Mesodermal cell (in vitro differentiated cells): Measurements from ENCODE around the gene VIT.

Experiments
- H3K27ac ChIP-seq: 2 replicates; pipeline ENCODE4 v1.7.0; 2013; ENCODE audit warnings: mild to moderate bottlenecking, low read depth, low read length, moderate library complexity; ENCODE audit not compliant: severe bottlenecking
- H3K36me3 ChIP-seq: 2 replicates; pipeline ENCODE4 v1.7.1; 2013; ENCODE audit warnings: mild to moderate bottlenecking, low read length, moderate library complexity; ENCODE audit not compliant: control insufficient read depth, insufficient read depth
- H3K4me1 ChIP-seq: one replicate; pipeline ENCODE4 v1.7.1; 2013; ENCODE audit warnings: mild to moderate bottlenecking, low read length; ENCODE audit not compliant: insufficient read depth, control insufficient read depth, poor library complexity, severe bottlenecking
- H3K4me3 ChIP-seq: 2 replicates; pipeline ENCODE4 v1.7.0; 2013; ENCODE audit warnings: low read length, control low read depth, mild to moderate bottlenecking; ENCODE audit not compliant: insufficient read depth, poor library complexity, severe bottlenecking; ENCODE audit errors: extremely low read depth
- H3K9me3 ChIP-seq: 2 replicates; pipeline ENCODE4 v1.7.1; 2013; ENCODE audit warnings: mild to moderate bottlenecking, low read length, moderate library complexity; ENCODE audit not compliant: control insufficient read depth
- WGBS, 2 experiments: methylation state at CpG; one replicate each; pipeline ENCODE4 v1.1.5; 2013; ENCODE audit warnings: missing lambda C conversion rate in 2 of 2; ENCODE audit not compliant: insufficient coverage in 2 of 2; 5-methylcytosine and 5-hydroxymethylcytosine counted together

VIT gene

DNA sequence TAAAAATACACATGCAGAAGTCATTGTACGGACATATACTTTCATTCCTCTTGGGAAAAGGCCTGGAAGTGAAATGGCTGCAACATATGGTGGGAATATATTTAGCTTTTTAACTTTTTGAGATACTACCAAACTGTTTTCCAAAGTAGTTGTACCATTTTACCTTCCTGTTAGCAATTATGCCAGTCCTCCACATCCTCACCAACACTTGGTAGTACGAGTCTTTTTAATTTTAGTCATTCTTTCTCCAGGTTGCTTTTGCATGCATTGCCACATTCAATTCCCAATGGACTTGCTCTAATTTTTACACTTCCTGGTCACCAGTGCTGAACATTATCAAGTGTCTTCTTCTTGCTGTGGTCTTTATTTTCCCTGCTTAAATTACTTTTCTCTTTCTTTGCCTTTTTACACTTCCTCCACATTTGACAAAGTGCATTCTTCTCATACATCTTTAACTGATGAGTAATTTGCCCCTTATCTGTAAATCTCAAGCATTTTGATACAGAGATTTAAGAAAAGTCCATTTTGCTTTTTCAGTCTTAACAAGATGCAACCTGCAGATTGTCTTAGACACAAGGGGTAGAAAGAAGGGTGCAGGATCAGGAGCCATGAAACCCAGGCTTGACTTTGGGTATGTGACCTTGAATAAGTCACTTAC, 14.5 kb downstream of the VIT start:
- Histone ChIP-seq H3K36me3 (no peaks in the 10 kb centered on the region), H3K4me3 (no peak overlapping the region)
- 92 to 100% methylated on average over 1 of the region's 2 CpGs for WGBS, 2 experiments

DNA sequence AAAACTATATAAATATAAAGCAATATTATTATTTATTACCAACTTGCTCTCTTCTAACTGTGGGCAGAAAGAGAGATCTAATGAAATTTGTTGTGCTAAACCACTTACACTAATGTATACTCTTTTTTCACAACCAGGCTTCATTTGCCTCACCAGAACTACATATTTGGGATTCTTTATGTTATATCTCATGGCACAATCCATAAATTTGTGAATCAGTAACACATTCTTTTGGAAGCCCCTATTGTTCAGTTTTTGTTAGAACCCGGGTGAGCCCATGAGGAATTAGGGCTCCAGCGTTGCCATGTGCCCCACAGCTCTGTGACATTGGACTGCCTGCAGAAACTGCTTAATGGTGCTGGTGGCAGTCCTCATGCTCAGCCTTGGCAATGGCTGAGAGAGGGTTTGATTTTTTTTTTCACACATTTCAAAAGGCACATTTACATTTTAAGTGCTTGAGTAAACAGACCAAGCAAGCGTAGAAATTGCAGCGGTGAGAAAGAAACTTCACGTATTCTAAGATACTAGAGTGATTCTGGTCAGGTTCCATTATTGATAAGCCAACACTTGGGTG, 15.3 kb downstream of the VIT start:
- Histone ChIP-seq H3K27ac (no peak overlapping the region), H3K4me1 (peaks cover 12% of the 10 kb centered on the region), H3K36me3 (no peaks in the 10 kb centered on the region), H3K9me3 (peaks cover 21% of the 10 kb centered on the region), H3K4me3 (no peak overlapping the region)
- WGBS, 2 experiments = 48 to 60% methylated on average over 3 to 5 of the region's 5 CpGs

More for the DNA sequence above, 14.5 kb downstream of the VIT start:
- Histone ChIP-seq H3K4me1 (peaks cover 12% of the 10 kb centered on the region), H3K27ac (no peak overlapping the region), H3K9me3 (peaks cover 21% of the 10 kb centered on the region)

DNA sequence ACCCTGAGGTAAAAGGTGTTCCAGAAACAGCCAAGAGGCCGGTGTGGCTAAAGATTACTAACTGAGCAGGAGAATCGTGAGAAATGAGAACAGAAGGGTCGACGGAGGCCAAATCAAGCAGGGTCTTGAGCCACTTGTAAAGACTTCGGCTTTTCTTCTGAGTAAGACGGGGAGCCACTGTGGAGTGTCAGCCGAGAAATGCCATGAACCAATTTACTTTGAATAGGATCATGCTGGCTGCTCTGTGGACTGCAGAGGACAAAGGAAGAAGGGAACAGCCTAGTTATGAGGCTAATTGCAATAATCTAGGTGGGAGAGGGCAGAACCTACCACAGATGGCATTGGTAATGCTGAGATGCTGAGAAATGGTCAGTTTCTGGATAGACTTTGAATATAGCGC, 16.8 kb downstream of the VIT start:
- WGBS, 2 experiments = 69 to 70% methylated on average over 8 of the region's 8 CpGs
- H3K4me1 ChIP-seq = no peaks in the 10 kb centered on the region
- H3K36me3 ChIP-seq = no peaks in the 10 kb centered on the region
- no peak overlapping the region for H3K27ac ChIP-seq
- no peak overlapping the region for H3K4me3 ChIP-seq
- H3K9me3 ChIP-seq = peaks cover 16% of the 10 kb centered on the region

DNA sequence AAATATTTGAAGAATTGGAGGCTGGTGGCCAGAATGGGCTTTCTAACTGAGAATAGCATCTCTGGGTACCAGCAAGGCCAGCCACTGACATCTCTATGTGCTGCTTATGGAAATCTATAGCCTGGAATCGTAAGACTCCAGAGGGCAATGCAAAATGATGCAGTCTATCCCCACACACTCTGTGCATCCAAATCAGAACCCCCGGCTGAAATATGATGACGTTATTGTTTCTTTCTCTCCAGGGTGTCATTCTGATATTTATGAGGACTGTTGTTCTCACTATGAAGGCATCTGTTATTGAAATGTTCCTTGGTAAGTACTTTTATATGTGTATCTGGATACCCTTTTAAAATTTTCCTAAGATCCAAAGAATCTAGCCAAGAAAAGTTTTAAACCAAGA, 19.6 kb downstream of the VIT start:
- Histone ChIP-seq H3K27ac (no peak overlapping the region), H3K4me3 (no peak overlapping the region), H3K9me3 (peaks cover 6% of the 10 kb centered on the region), H3K36me3 (no peaks in the 10 kb centered on the region), H3K4me1 (no peaks in the 10 kb centered on the region)
- 100% methylated on average over 1 of the region's 3 CpGs; no CpG with 5 or more reads in 1 of the 2 experiments for WGBS, 2 experiments

DNA sequence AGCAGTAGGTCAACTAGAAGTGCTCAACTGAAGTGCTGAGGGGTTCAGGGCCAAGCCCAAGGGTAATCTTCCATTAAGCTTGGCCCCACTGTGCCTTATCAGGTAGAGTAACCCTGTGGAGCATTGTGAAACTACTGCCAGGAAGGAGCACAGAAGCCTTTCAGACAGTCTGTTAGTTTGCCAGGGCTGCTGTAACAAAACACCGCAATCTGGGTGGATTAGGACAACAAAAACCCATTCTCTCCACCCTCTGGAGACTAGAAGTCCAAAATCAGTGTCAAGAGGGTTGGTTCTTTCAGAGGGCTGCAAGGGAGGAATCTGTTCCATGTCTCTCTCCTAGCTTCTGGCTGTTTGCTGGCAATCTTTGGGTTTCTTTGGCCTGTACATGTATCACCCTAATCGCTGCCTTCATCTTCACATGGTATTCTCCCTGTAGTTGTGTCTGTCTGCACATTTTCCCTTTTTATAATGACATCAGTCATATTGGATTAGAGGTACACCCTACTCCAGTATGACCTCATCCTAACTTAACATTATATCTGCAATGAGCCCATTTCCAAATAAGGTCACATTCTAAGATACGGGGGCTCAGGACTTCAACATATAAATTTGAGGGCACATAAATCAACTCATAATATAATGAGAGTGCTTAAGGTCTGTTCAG, 21.2 kb downstream of the VIT start:
- H3K4me1 ChIP-seq = no peaks in the 10 kb centered on the region
- peaks cover 3% of the 10 kb centered on the region for H3K9me3 ChIP-seq
- H3K27ac ChIP-seq = no peak overlapping the region
- H3K4me3 ChIP-seq = no peak overlapping the region
- 90 to 100% methylated on average over 1 to 2 of the region's 3 CpGs for WGBS, 2 experiments
- no peaks in the 10 kb centered on the region for H3K36me3 ChIP-seq

DNA sequence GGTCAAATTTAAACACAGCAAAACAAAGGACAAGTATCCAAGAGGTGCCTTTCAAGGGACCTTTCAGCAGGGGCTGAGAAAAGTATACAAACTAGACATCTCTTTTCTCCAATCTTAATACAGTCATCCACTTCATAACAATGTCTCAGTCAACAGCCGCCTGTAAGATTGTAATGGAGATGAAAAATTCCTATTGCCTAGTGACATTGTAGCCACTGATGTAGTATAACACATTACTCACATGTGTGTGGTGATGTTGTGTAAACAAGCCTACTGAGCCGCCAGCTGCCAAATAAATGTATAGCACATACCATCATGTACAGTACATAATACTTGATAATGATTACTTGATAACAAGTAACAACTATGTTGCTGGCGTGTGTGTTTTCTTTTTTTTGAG, 31.0 kb downstream of the VIT start:
- H3K9me3 ChIP-seq = peaks cover 12% of the 10 kb centered on the region
- H3K4me3 ChIP-seq = no peak overlapping the region
- H3K27ac ChIP-seq = no peak overlapping the region
- WGBS, 2 experiments = no CpG with 5 or more reads among the region's 3 CpGs
- H3K36me3 ChIP-seq = no peaks in the 10 kb centered on the region
- no peaks in the 10 kb centered on the region for H3K4me1 ChIP-seq

DNA sequence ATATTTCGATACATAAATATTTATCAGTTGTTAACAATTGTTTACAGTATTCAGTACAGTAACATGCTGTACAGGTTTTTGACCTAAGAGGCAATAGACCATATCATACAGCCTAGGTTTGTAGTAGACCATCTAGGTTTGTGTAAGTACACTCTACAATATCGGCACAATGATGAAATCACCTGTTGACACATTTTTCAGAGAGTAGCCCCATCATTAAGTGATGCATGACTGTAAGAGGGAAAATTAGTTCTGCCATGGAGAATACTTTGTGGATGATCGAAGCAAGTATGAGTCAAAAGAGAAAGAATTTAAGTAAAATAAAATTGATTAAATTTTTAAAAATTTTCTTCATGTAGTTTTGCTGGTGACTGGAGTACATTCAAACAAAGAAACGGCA, 32.6 kb downstream of the VIT start:
- WGBS, 2 experiments = 100% methylated on average over 1 of the region's 4 CpGs
- no peaks in the 10 kb centered on the region for H3K36me3 ChIP-seq
- H3K9me3 ChIP-seq = peaks cover 12% of the 10 kb centered on the region
- no peak overlapping the region for H3K27ac ChIP-seq
- no peaks in the 10 kb centered on the region for H3K4me1 ChIP-seq
- no peak overlapping the region for H3K4me3 ChIP-seq

DNA sequence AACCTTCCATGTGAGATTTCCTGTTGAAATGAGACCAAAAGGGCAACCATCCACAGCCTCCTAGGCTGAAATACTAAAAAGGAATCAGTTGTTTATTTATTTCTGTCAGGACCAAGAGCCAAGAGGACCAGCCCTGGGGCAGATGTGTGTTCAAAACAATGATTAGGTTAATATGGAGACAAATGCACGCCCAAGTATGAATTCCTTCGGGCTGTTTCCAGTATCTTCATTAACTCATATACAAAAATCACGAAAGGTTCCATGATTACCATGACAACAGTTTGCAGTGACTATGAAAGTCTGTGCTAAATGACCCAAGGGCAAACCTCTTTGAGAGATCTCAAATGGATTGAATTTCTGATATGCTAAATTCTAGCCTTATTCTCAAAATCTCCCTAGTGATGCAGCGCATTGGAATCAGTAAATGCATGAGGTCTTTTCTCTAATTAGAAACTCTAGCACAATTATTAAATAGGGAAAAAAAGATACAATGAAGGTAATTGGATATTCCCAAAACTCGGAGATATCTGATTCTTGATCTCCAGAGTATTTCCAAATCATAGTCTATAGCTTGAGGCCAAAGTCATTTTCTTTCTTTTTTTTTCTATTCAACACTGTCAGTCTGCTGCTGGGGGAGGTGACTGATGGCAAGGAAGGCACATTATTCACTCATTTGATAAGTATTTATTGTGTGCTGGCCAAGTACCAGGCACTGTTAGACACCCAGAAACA, 35.6 kb downstream of the VIT start:
- peak overlapping the region; percentile 13 for H3K27ac ChIP-seq
- peaks cover 17% of the 10 kb centered on the region for H3K9me3 ChIP-seq
- no peaks in the 10 kb centered on the region for H3K36me3 ChIP-seq
- no peaks in the 10 kb centered on the region for H3K4me1 ChIP-seq
- no peak overlapping the region for H3K4me3 ChIP-seq
- 43% methylated on average over 2 of the region's 5 CpGs; no CpG with 5 or more reads in 1 of the 2 experiments for WGBS, 2 experiments

DNA sequence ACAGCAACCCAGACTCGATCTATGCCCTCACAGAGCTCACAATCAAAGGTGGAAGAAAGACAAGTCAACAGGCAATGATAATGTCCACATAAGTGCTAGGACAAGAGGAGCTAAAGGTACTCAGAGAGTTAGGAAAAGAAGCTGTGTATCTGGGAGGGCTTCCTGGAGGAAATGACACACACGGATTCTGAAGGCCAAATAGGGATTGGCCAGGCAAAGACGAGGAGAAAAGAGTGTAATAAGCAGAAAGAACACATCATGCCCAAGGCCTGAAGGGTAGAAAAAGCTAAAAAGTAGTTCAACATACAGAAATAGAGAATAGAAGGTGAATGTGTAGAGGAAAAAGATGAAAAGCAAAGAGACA, 36.1 kb downstream of the VIT start:
- Histone ChIP-seq H3K4me3 (no peak overlapping the region), H3K4me1 (no peaks in the 10 kb centered on the region), H3K9me3 (peaks cover 17% of the 10 kb centered on the region), H3K36me3 (no peaks in the 10 kb centered on the region), H3K27ac (no peak overlapping the region)
- 94% methylated on average over 2 of the region's 3 CpGs for WGBS, 2 experiments

DNA sequence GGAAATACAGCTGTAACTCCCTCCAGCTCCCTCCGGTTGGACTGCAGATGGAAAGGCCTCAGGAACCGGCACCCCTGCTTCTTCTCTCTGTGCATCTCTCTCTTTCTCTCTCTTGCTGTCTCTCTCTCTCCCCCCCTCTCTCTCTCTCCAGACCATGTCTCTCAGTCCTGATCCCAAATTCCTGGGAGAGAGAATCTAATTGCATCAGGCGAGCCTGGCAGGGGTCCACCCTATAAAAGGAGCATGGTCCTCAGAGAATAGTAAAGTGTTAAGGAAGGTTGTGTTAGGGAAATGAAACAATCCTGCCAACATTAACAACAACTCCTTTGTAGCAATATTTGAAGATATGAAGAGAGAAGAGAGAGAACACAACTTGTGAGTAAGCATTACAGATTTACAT, 36.7 kb downstream of the VIT start:
- H3K9me3 ChIP-seq = peaks cover 17% of the 10 kb centered on the region
- no peaks in the 10 kb centered on the region for H3K4me1 ChIP-seq
- WGBS, 2 experiments = 87 to 100% methylated on average over 1 to 2 of the region's 3 CpGs
- H3K27ac ChIP-seq = no peak overlapping the region
- H3K4me3 ChIP-seq = no peak overlapping the region
- H3K36me3 ChIP-seq = no peaks in the 10 kb centered on the region
